Prostate gland (tissue), 2 donors: ENCODE results near the gene SBF2.

Source experiments
- CTCF ChIP-seq, 4 experiments: fragments of 200-600 bp in 2 of 4; fragments of 450-650 bp in 2 of 4; sonication (generic) in 2 of 4; IDR thresholded peaks; 1 replicate in 3 of 4; 2 replicates in 1 of 4; pipeline ENCODE4 v1.5.1; 2016 to 2019; ENCODE audit warnings: antibody characterized with exemption in 4 of 4, mild to moderate bottlenecking in 2 of 4, moderate library complexity in 2 of 4
- POLR2AphosphoS5 ChIP-seq: sonication (generic); formaldehyde crosslinking; IDR thresholded peaks from one replicate; pipeline ENCODE4 v1.6.1; 2017; ENCODE audit warnings: antibody characterized with exemption

GRCh38 chr11:10038521-10039302, 255.3 kb downstream of the SBF2 start:
- TF ChIP-seq CTCF (IDR thresholded peaks at IDR 0.05): no peak
- TF ChIP-seq POLR2AphosphoS5: no peak
